ENCODE results near the gene WRNIP1. TPM values are rescaled to one million over a fixed set of nuclear protein-coding genes. Genes with fewer than 3 reads are reported as not detected.

WRNIP1 gene
- total and polyA plus RNA-seq, 2 of the 8 experiments (the other 6 are each of a cell fraction or from before 2014, with no cell fraction given) = 38.2 to 39.2 TPM

GRCh38 chr6:2818593-2818992, 53.4 kb downstream of the WRNIP1 start:
- Histone ChIP-seq H4K5ac (ENCODE audit: insufficient read length, low read depth, low read length) (no peak overlapping the region), H4K8ac (ENCODE audit: extremely low read depth, insufficient read depth, low read length) (no peak overlapping the region), H3K79me2 (ENCODE audit: control insufficient read depth in 1 of 2, insufficient read depth in 2 of 2, low read length in 2 of 2) (no peaks in the 10 kb centered on the region), H4K20me1 (replicated peaks in 1 of 2; ENCODE audit: control insufficient read depth in 1 of 2, insufficient read depth in 2 of 2, low read length in 2 of 2) (no peaks in the 10 kb centered on the region), H3K9me3 (ENCODE audit: insufficient read depth in 2 of 2, low read depth in 1 of 2, low read length in 1 of 2) (peaks cover 4 to 6% of the 10 kb centered on the region in 2 experiments; a peak in 2 of 4 replicates), H3K18ac (ENCODE audit: extremely low read depth, low read length) (no peak overlapping the region), H3K23me2 (ENCODE audit: low read depth, low read length) (no peaks in the 10 kb centered on the region; the same call in 1 of the 2 replicates), H2AK5ac (ENCODE audit: low read depth, low read length) (no peak overlapping the region), H3K14ac (ENCODE audit: insufficient read length) (no peak overlapping the region), H3K27me3 (replicated peaks in 1 of 4; ENCODE audit: control insufficient read depth in 3 of 4, extremely low read depth in 1 of 4, insufficient read depth in 3 of 4, low read length in 3 of 4) (no peaks in the 10 kb centered on the region), H3K4me1 (replicated peaks in 1 of 4; ENCODE audit: control insufficient read depth in 3 of 4, insufficient read depth in 4 of 4, low read length in 3 of 4) (no peaks in the 10 kb centered on the region), H3K4me2 (ENCODE audit: insufficient read depth in 1 of 2, low read depth in 2 of 2, low read length in 2 of 2) (no peak overlapping the region), H3K36me3 (ENCODE audit: control insufficient read depth in 2 of 4, insufficient read depth in 4 of 4, low read length in 3 of 4) (no peaks in the 10 kb centered on the region), H3K4me3 (ENCODE audit: extremely low read depth in 1 of 4, insufficient read depth in 2 of 4, low read depth in 3 of 4, low read length in 4 of 4) (no peak overlapping the region), H2BK15ac (ENCODE audit: low read length) (no peak overlapping the region), H3K79me1 (ENCODE audit: low read depth, low read length) (no peaks in the 10 kb centered on the region), H2BK5ac (ENCODE audit: low read depth, low read length) (no peak overlapping the region), H4K91ac (replicated peaks; ENCODE audit: insufficient read length, low read length) (no peak overlapping the region), H2BK20ac (ENCODE audit: low read length) (no peak overlapping the region), H3K56ac (replicated peaks; ENCODE audit: insufficient read length, low read depth, low read length) (no peak overlapping the region), H2AFZ (ENCODE audit: low read length) (no peak overlapping the region), H3K4ac (replicated peaks; ENCODE audit: insufficient read length, low read depth, low read length) (no peak overlapping the region), H3K9ac (replicated peaks in 1 of 4; ENCODE audit: extremely low read depth in 1 of 4, low read depth in 3 of 4, low read length in 3 of 4) (no peak overlapping the region), H3K23ac (ENCODE audit: insufficient read length) (no peak overlapping the region), H2BK120ac (replicated peaks; ENCODE audit: low read depth, low read length) (no peak overlapping the region), H3K27ac (ENCODE audit: low read depth, low read length) (no peak overlapping the region), H2BK12ac (ENCODE audit: low read depth, low read length) (no peak overlapping the region)
- FAIRE-seq (no peak), DNase-seq (ENCODE audit: low read depth in 1 of 2, low spot score in 2 of 2) (no peak)
- TF ChIP-seq SIN3A (conservative IDR thresholded peaks at IDR 0.05 in 1 of 2, IDR thresholded peaks at IDR 0.05 in 1 of 2; ENCODE audit: low read depth in 1 of 2, low read length in 2 of 2) (no peak), GABPA (IDR thresholded peaks at IDR 0.05; ENCODE audit: borderline replicate concordance, insufficient read depth, low read length) (no peak)
- ChIA-PET POLR2A (ENCODE audit: partially characterized antibody) (interaction anchor here (0.7 to 1.9 kb wide), 5 partner anchors 11 to 50 kb away, joined by 3 to 4 read pairs (median 3); no protein-coding TSS in a partner anchor), CTCF (ENCODE audit: partially characterized antibody) (interaction anchor here (1.2 to 1.6 kb wide), 5 partner anchors 23 to 134 kb away, joined by 3 to 5 read pairs (median 5); partner anchors contain the start of gene SERPINB1)
- WGBS, 2 experiments (ENCODE audit: extremely low coverage in 1 of 2, insufficient coverage in 1 of 2, insufficient read length in 1 of 2, insufficient replicate concordance in 2 of 2, low coverage in 1 of 2, low lambda C conversion rate in 2 of 2, missing lambda C conversion rate in 1 of 2) = 93% methylated on average over 3 of the region's 3 CpGs; no CpG with 5 or more reads in 1 of the 2 experiments

Data from H1 (cell line).